Urothelium cell line (cell line): ENCODE results near the gene IQGAP2.
"Not testable (repeated sequence)": the region's sequence is repeated elsewhere in the genome, so short reads cannot be mapped to it uniquely, and the experiment has no call there.

Experiments used
- DNase-seq: peaks from one replicate; pipeline ENCODE4 v3.0.0; 2011; ENCODE audit warnings: low spot score, mixed read lengths
- FAIRE-seq: peaks from 2 replicates; lab custom pipeline; 2011; peaks lifted over from hg19 to GRCh38; lab: Jason Lieb, UNC

IQGAP2 gene

GRCh38 chr5:76526950-76527583, 124.0 kb downstream of the IQGAP2 start:
- DNase-seq (no peak), FAIRE-seq (no peak)

- DNase-seq (peak; percentile 45), FAIRE-seq (no peak)
Measured at GRCh38 chr5:76527685-76528161, 124.6 kb downstream of the IQGAP2 start.

GRCh38 chr5:76528547-76529331, 125.7 kb downstream of the IQGAP2 start:
- DNase-seq (no peak), FAIRE-seq (no peak)

- FAIRE-seq (no peak), DNase-seq (no peak)
Measured at GRCh38 chr5:76529464-76530344, 126.6 kb downstream of the IQGAP2 start.

- DNase-seq (no peak), FAIRE-seq (no peak)
Measured at GRCh38 chr5:76532052-76532451, 129.0 kb downstream of the IQGAP2 start.

GRCh38 chr5:76532973-76533372, 129.9 kb downstream of the IQGAP2 start:
- DNase-seq = no peak
- no peak for FAIRE-seq

GRCh38 chr5:76535577-76535976, 132.5 kb downstream of the IQGAP2 start:
- no peak for FAIRE-seq
- DNase-seq = no peak

GRCh38 chr5:76537073-76537543, 134.0 kb downstream of the IQGAP2 start:
- FAIRE-seq (no peak), DNase-seq (no peak)

- DNase-seq (no peak), FAIRE-seq (no peak)
Measured at GRCh38 chr5:76542241-76542640, 139.2 kb downstream of the IQGAP2 start.

- no peak for DNase-seq
- FAIRE-seq = no peak
Measured at GRCh38 chr5:76542887-76543690, 140.0 kb downstream of the IQGAP2 start.

- DNase-seq = peak; percentile 27
- no peak for FAIRE-seq
Measured at GRCh38 chr5:76544268-76544926, 141.3 kb downstream of the IQGAP2 start.

GRCh38 chr5:76545184-76545583, 142.1 kb downstream of the IQGAP2 start:
- DNase-seq (no peak), FAIRE-seq (no peak)

- no peak for FAIRE-seq
- no peak for DNase-seq
Measured at GRCh38 chr5:76546497-76547102, 143.5 kb downstream of the IQGAP2 start.

- DNase-seq (no peak), FAIRE-seq (no peak)
Measured at GRCh38 chr5:76547242-76547890, 144.3 kb downstream of the IQGAP2 start.

GRCh38 chr5:76547891-76548524, 144.9 kb downstream of the IQGAP2 start:
- no peak for DNase-seq
- no peak for FAIRE-seq

- DNase-seq (no peak), FAIRE-seq (no peak)
Measured at GRCh38 chr5:76548525-76549229, 145.6 kb downstream of the IQGAP2 start.

- FAIRE-seq, DNase-seq: not testable (repeated sequence)
Measured at GRCh38 chr5:76550881-76551280, 147.8 kb downstream of the IQGAP2 start.

GRCh38 chr5:76552546-76552945, 149.5 kb downstream of the IQGAP2 start:
- DNase-seq (no peak), FAIRE-seq (no peak)
